Neuronal stem cell (in vitro differentiated cells): ENCODE results near the gene ZBTB12.

Source experiments
- DNase-seq: peaks from one replicate; pipeline ENCODE4 v3.0.0-alpha.2; 2013; ENCODE audit warnings: low spot score
- H2AFZ ChIP-seq: one replicate; pipeline ENCODE4 v1.6.1; 2013; ENCODE audit warnings: mild to moderate bottlenecking, low read length, inconsistent platforms
- H2AK5ac ChIP-seq: 2 replicates; pipeline ENCODE4 v1.6.1; 2013; ENCODE audit warnings: low read depth, mild to moderate bottlenecking, inconsistent platforms, low read length, moderate library complexity, mixed read lengths
- H2BK120ac ChIP-seq: 2 replicates; pipeline ENCODE4 v1.6.1; 2013; ENCODE audit warnings: low read depth, mild to moderate bottlenecking, inconsistent platforms, low read length, moderate library complexity, mixed read lengths
- H2BK12ac ChIP-seq: one replicate; pipeline ENCODE4 v1.6.1; 2013; ENCODE audit warnings: low read length, inconsistent platforms
- H2BK15ac ChIP-seq: 2 replicates; pipeline ENCODE4 v1.6.1; 2013; ENCODE audit warnings: mild to moderate bottlenecking, low read length, inconsistent platforms, mixed read lengths
- H2BK5ac ChIP-seq: one replicate; pipeline ENCODE4 v1.6.1; 2013; ENCODE audit warnings: inconsistent platforms, mild to moderate bottlenecking, low read length, moderate library complexity
- H3K14ac ChIP-seq: one replicate; pipeline ENCODE4 v1.6.1; 2013; ENCODE audit warnings: low read length, inconsistent platforms
- H3K18ac ChIP-seq: 2 replicates; pipeline ENCODE4 v1.6.1; 2013; ENCODE audit warnings: low read length, inconsistent platforms
- H3K23ac ChIP-seq: 2 replicates; pipeline ENCODE4 v1.6.1; 2013; ENCODE audit warnings: low read depth, mild to moderate bottlenecking, mixed read lengths, low read length, inconsistent platforms; ENCODE audit not compliant: poor library complexity
- H3K27ac ChIP-seq: replicated peaks from 3 replicates; pipeline ENCODE4 v1.5.1; 2013; ENCODE audit warnings: low read length, inconsistent platforms
- H3K27me3 ChIP-seq, 3 experiments: 2 replicates each; pipeline ENCODE4 v1.6.1; 2013; ENCODE audit warnings: low read length in 3 of 3, mild to moderate bottlenecking in 2 of 3, inconsistent platforms in 1 of 3, low read depth in 1 of 3, mixed read lengths in 1 of 3, moderate library complexity in 1 of 3; ENCODE audit not compliant: control insufficient read depth in 3 of 3, insufficient read depth in 3 of 3
- H3K36me3 ChIP-seq, 2 donors: replicated peaks in 1 of 2; 2 replicates each; pipeline ENCODE4 v1.6.1; 2013; ENCODE audit warnings: low read length in 2 of 2; ENCODE audit not compliant: control insufficient read depth in 2 of 2, insufficient read depth in 2 of 2
- H3K4ac ChIP-seq: 2 replicates; pipeline ENCODE4 v1.6.1; 2013; ENCODE audit warnings: inconsistent platforms, mild to moderate bottlenecking, low read length, moderate library complexity
- H3K4me1 ChIP-seq, 2 donors: 1 replicate in 1 of 2; 2 replicates in 1 of 2; pipeline ENCODE4 v1.6.1; 2013; ENCODE audit warnings: low read length in 2 of 2, low read depth in 1 of 2; ENCODE audit not compliant: control insufficient read depth in 2 of 2, insufficient read depth in 1 of 2
- H3K4me2 ChIP-seq: one replicate; pipeline ENCODE4 v1.6.1; 2013; ENCODE audit warnings: mild to moderate bottlenecking, low read length, inconsistent platforms; ENCODE audit not compliant: insufficient read depth, poor library complexity, severe bottlenecking
- H3K4me3 ChIP-seq, 2 donors: 2 replicates each; pipeline ENCODE4 v1.5.1; 2013; ENCODE audit warnings: low read length in 2 of 2, mild to moderate bottlenecking in 2 of 2, inconsistent platforms in 1 of 2, moderate library complexity in 1 of 2
- H3K79me1 ChIP-seq: one replicate; pipeline ENCODE4 v1.6.1; 2013; ENCODE audit warnings: low read depth, mild to moderate bottlenecking, inconsistent platforms, low read length, moderate library complexity
- H3K9ac ChIP-seq: one replicate; pipeline ENCODE4 v1.6.1; 2013; ENCODE audit warnings: mild to moderate bottlenecking, low read depth, low read length, inconsistent platforms; ENCODE audit not compliant: poor library complexity
- H3K9me3 ChIP-seq, 2 donors: replicated peaks in 1 of 2; 2 replicates each; pipeline versions ENCODE3 to v1.6.1; 2013; ENCODE audit warnings: low read length in 2 of 2, mild to moderate bottlenecking in 2 of 2, inconsistent platforms in 1 of 2, low read depth in 1 of 2, mixed read lengths in 1 of 2, moderate library complexity in 1 of 2; ENCODE audit not compliant: control insufficient read depth in 2 of 2, insufficient read depth in 1 of 2
- H4K8ac ChIP-seq: one replicate; pipeline ENCODE4 v1.6.1; 2013; ENCODE audit warnings: low read depth, mild to moderate bottlenecking, inconsistent platforms, low read length, moderate library complexity
- H4K91ac ChIP-seq: one replicate; pipeline ENCODE4 v1.6.1; 2013; ENCODE audit warnings: low read length, low read depth, mild to moderate bottlenecking, inconsistent platforms; ENCODE audit not compliant: poor library complexity
- WGBS, 2 donors: extraction: QIAGEN DNeasy Blood & Tissue Kit; methylation state at CpG; one replicate each; pipeline ENCODE4 v1.1.7; 2013; ENCODE audit warnings: missing lambda C conversion rate in 2 of 2, mixed read lengths in 1 of 2; ENCODE audit not compliant: insufficient read length in 2 of 2, insufficient replicate concordance in 1 of 2; ENCODE audit errors: extremely low coverage in 2 of 2; 5-methylcytosine and 5-hydroxymethylcytosine counted together

The ZBTB12 gene

DNA sequence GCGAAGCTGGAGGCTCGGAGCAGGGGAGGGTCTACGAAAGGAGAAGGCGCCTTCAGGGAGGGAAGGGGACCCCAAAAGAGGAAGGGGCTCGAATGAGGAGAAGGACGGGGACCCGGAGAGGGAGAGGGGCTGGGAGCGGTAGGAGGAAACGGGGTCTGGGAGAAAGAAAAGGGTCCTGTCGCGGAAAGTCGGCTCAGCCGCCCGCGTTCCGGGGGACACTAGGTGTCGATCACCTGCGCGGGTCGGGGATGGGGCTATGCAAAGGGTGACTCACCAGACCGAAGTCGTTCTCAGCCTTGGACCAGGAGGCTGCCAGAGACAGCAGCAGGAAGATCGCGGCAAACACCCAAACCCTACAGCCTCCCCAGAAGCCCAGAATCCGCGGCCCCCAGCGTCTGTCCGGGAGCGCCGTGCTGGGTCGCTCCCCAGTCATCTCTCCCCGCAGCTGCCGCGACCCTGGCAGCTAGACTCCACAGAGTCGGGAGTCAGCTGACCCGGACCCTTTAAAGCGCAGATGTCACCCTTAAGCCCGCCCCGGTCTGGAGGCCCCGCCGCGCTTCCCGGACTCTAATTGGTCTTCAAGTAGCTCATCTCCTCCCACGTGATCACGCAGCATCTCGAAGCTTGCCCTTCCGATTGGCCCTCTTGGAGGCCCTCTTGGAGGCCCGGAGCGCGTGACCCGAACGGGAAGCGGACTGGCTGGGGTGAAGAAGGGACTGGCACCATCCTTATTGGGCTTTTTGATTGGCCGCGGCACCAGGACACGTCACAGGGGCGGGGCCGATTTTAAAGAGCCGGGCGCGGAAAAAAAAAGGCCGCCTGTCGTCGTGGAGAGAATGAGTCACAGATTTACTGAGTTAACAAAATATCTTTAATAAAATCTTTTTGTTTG lies 39.3 kb downstream of the ZBTB12 start, which contains the start of gene NEU1:
Gene NEU1, minus strand, starts transcription at position 478 of the 892 bp plus-strand sequence. Its CDS starts 45 bp downstream, at position 433.
- Histone ChIP-seq H3K27me3 (no peaks in the 10 kb centered on the region), H2BK12ac (no peak within 1 kb of the TSS), H3K14ac (peak within 1 kb of the TSS; percentile 63), H3K4me1 (peaks cover 13 to 24% of the 10 kb centered on the region in 2 donors), H3K27ac (peak within 1 kb of the TSS; percentile 76), H2AFZ (peak within 1 kb of the TSS; percentile 82), H4K91ac (no peak within 1 kb of the TSS), H3K18ac (peak within 1 kb of the TSS; percentile 78), H2BK5ac (peak within 1 kb of the TSS; percentile 85), H2BK120ac (peak within 1 kb of the TSS; percentile 5), H3K9me3 (peaks cover 0 to 2% of the 10 kb centered on the region in 2 donors), H3K23ac (peak within 1 kb of the TSS; percentile 97), H2BK15ac (peak within 1 kb of the TSS; percentile 45), H4K8ac (no peak within 1 kb of the TSS), H2AK5ac (peak within 1 kb of the TSS; percentile 58), H3K4me3 (peak within 1 kb of the TSS; percentile 79 to 84), H3K9ac (peak within 1 kb of the TSS; percentile 89), H3K4me2 (peak within 1 kb of the TSS; percentile 100), H3K36me3 (peaks cover 15 to 34% of the 10 kb centered on the region in 2 donors), H3K4ac (no peak within 1 kb of the TSS), H3K79me1 (no peaks in the 10 kb centered on the region)
- no CpG with 5 or more reads among the region's 64 CpGs for WGBS, 2 donors
- peak; percentile 100 for DNase-seq

DNA sequence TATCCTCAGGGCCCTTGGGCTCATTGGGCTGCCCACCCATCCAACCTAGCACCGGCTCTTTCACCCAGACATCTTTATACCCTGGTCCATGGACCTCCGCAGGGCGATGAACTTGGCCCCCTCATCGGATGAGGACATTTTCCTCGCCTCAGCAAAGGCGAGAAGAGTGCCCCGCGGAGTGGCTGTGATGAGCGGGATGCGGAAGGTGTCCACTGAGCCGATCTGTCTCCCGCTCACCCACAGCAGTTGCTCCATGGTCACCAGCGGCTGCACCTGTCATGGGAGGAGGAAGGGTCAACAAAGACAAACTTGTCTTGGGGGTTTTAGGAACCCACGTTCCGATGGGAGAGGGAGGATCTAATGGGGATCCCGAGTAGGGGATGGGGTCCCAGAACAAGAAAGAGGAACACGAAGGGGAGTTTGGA lies 40.0 kb downstream of the ZBTB12 start:
- Histone ChIP-seq H3K23ac (peak overlapping the region; percentile 97), H3K14ac (no peak overlapping the region), H3K4ac (no peak overlapping the region), H2BK12ac (no peak overlapping the region), H2AK5ac (no peak overlapping the region), H4K91ac (no peak overlapping the region), H3K27me3 (no peaks in the 10 kb centered on the region), H3K9ac (no peak overlapping the region), H3K4me2 (peak overlapping the region; percentile 100), H3K36me3 (peaks cover 15 to 41% of the 10 kb centered on the region in 2 donors), H3K18ac (peak overlapping the region; percentile 78), H3K4me3 (peak overlapping the region; percentile 79 to 84), H3K27ac (no peak overlapping the region), H2BK15ac (no peak overlapping the region), H4K8ac (no peak overlapping the region), H2BK120ac (no peak overlapping the region), H2AFZ (peak overlapping the region; percentile 82), H2BK5ac (peak overlapping the region; percentile 85), H3K79me1 (no peaks in the 10 kb centered on the region), H3K4me1 (peaks cover 13 to 24% of the 10 kb centered on the region in 2 donors), H3K9me3 (peaks cover 0 to 2% of the 10 kb centered on the region in 2 donors)
- DNase-seq = no peak
- WGBS, 2 donors = no CpG with 5 or more reads among the region's 17 CpGs

DNA sequence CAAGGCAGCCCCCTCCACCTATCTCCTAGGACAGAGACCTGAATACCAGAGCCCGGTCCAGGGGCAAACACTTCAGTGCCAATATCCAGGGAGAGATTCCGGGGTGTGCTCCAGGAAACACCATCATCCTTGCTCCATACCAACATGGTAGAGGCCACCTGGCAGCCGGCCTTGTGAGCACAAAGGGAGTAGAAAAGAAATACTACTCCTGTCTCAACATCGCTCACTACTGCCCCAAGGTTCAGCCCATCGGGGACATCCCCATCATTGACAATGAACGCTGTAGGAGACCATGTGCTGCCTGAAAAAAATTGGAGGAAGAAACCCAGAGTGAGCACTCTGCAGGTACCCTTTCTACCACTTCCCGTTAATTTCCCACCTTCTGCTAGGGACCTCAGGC lies 40.7 kb downstream of the ZBTB12 start:
- Histone ChIP-seq H3K9ac (no peak overlapping the region), H3K23ac (no peak overlapping the region), H2AFZ (no peak overlapping the region), H3K4me3 (no peak overlapping the region), H3K36me3 (peaks cover 15 to 43% of the 10 kb centered on the region in 2 donors), H3K9me3 (peaks cover 0 to 2% of the 10 kb centered on the region in 2 donors), H3K4me1 (peaks cover 13 to 24% of the 10 kb centered on the region in 2 donors), H4K91ac (no peak overlapping the region), H2AK5ac (no peak overlapping the region), H3K4ac (no peak overlapping the region), H2BK12ac (no peak overlapping the region), H3K4me2 (no peak overlapping the region), H3K27ac (no peak overlapping the region), H3K79me1 (no peaks in the 10 kb centered on the region), H2BK120ac (no peak overlapping the region), H3K14ac (no peak overlapping the region), H2BK5ac (no peak overlapping the region), H2BK15ac (no peak overlapping the region), H3K18ac (no peak overlapping the region), H4K8ac (no peak overlapping the region), H3K27me3 (no peaks in the 10 kb centered on the region)
- no CpG with 5 or more reads among the region's 7 CpGs for WGBS, 2 donors
- DNase-seq = no peak

DNA sequence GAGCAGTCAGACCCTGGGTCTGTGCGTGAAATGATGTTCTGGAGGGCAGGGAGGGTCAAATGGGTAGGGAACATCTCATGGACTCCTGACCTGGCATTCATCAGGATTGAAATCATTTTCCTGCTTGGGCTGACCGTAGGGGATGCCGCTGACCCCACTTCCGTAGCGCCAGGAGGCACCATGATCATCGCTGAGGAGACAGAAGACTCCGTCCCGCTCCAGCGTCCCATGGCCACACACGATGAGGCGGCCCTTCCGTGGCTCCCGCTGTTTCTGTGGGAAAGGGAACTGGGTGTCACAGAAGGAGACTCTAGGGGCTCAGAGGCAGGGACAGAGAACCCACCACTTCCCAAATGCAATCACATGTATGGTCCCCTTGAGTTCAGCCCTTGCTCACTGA lies 41.5 kb downstream of the ZBTB12 start:
- Histone ChIP-seq H2BK5ac (no peak overlapping the region), H3K9ac (no peak overlapping the region), H3K4me2 (no peak overlapping the region), H2BK120ac (no peak overlapping the region), H2AFZ (no peak overlapping the region), H3K4me1 (peaks cover 13 to 20% of the 10 kb centered on the region in 2 donors), H3K23ac (peak overlapping the region; percentile 20), H2BK15ac (no peak overlapping the region), H4K91ac (no peak overlapping the region), H3K4me3 (no peak overlapping the region), H3K4ac (no peak overlapping the region), H3K36me3 (peaks cover 15 to 43% of the 10 kb centered on the region in 2 donors), H3K14ac (no peak overlapping the region), H3K18ac (no peak overlapping the region), H2BK12ac (no peak overlapping the region), H3K9me3 (peaks cover 0 to 2% of the 10 kb centered on the region in 2 donors), H3K79me1 (no peaks in the 10 kb centered on the region), H4K8ac (no peak overlapping the region), H3K27ac (no peak overlapping the region), H2AK5ac (no peak overlapping the region), H3K27me3 (no peaks in the 10 kb centered on the region)
- no CpG with 5 or more reads among the region's 13 CpGs for WGBS, 2 donors
- DNase-seq = no peak
